Embryonic facial prominence (tissue), 1 donor: Measurements from ENCODE around the gene C17orf113.
"Not testable (repeated sequence)": the region's sequence is repeated elsewhere in the genome, so short reads cannot be mapped to it uniquely, and the experiment has no call there.

ENCODE experiments used
- DNase-seq: peaks from one replicate; pipeline ENCODE4 v3.0.0-alpha.2; 2016; ENCODE audit errors: extremely low spot score

C17orf113 gene

DNA sequence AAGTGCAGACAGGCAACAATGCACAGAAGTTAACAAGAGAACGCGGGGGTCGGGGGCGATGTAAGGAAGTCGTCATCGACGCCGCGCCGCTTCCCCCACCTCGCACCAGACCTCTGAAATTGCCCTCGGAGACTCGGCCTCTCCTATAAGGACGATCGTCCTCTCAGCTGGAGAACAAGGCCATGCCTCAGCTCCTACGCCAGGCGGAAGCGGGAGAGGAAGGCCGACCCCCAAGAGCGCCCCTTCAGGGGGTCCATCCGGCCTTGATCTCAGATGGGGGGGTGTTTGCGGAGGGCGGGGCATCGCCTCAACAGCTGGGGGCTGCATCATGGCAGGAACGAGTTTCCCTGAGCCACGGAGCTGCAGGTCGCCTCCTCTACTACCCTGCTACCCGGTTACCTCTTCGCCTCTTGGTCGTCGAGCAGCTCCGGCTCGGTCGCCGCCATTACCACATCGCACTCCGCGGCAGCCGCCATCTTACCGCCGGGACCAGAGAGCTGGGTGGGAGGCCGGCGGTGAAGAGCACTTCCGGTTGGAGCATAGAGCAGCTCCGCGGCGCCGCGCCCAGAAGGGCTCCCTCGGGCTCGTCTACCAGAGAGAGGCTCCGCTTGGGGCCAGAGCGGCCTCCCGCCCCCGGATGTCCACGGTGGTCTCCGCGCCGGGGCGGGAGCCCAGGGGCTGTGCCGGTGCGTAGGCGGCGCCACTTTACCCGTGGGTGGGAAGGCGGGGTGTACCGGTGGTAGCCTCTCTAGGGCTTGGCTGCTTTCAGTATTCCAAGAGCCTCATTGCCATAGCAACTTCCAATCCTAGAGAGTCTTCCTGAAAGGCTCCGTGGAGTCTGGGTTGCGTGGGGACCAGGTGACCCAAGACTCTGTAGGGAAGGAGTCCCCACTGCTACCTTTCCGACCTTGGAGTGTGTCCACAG lies 33.2 kb downstream of the C17orf113 start, which contains the start of gene DNAJC7:
DNAJC7 (minus strand) TSS at position 499 of the 925 bp plus-strand sequence; CDS start at position 476, 23 bp downstream.
- peak; percentile 93 for DNase-seq

DNA sequence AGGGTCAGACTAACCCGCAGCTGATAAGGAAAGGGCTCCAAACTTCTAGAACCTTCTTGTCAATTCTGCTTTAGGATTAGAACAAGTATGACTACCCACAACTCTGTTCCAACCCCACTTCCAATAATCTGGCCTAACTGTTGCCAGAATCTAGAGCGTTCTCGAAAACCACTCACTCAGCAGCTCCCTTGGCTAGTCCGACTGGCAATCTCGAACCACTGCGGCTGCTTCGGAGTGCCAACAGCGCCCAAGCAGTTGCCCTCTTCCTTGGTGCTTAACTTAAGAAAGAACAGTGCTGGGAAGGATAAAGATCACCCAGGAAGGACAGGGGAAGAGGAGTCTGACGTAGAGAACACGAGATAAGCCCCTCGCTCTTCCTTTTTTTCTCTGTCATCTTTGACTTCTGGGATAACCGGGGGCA lies 34.0 kb downstream of the C17orf113 start:
- DNase-seq = no peak

DNA sequence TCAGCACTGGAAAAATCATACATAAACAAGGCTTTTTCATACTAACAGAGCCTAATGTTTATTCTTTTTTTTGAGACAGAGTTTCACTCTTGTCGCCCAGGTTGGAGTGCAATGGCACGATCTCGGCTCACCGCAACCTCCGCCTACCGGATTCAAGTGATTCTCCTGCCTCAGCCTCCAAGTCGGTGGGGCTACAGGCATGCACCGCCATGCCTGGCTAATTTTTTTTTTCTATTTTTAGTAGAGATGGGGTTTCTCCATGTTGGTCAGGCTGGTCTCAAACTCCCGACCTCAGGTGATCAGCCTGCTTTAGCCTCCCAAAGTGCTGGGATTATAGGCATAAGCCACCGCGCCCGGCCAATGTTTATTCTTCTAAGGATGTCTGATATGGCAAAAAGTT lies 36.7 kb downstream of the C17orf113 start:
- not testable (repeated sequence) for DNase-seq

GRCh38 chr17:42012363-42012762 lies 38.0 kb downstream of the C17orf113 start:
- not testable (repeated sequence) for DNase-seq

DNA sequence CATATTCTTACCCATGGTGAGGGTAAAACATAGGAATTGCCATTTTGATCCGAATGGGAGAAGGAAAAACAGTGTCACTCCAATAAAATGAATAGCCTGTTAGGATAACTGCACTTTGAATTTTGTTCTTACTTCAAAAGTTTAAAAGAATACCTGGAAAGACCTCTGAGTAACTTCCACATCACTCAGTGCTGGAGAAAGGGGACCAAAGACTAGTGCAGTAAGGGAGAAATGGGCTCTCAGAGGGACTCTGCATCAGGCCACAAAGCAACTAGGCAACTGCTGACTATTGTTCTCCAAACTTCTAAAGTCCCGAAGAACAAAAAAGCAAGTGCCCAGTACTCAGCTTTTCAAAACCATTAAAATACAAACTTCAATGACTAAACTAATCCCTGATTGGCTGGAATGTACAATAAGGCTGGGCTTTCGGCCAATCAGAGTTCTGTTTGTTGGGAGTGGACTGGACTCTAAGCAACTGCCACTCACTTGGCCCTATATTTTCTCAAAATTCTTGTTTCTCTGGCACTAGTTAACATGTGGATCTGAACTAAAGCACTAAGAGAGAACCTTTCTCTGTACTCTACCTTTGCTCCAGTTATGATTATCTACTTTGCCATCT lies 39.4 kb downstream of the C17orf113 start:
- no peak for DNase-seq

- not testable (repeated sequence) for DNase-seq
Measured at GRCh38 chr17:42010266-42010680, 40.1 kb downstream of the C17orf113 start.

GRCh38 chr17:42009170-42009569 lies 41.2 kb downstream of the C17orf113 start:
- no peak for DNase-seq

DNA sequence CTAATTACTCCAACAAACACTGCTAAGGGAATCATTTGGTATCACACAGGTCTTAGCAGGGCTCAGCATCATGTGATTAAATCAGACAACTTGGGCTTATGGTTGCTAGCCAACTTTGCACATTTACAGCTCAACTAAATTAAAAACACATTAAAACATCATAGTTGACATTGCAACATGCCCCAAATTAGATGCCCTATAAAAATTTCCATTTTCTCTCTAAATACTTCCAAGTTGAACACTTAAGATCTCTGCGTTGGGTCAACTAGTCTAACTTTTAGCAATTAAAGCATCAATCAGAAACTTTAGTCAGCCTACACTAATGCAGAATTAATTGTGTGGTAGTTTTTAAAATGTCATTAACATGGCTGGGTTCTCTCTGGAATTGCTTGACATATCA lies 45.2 kb downstream of the C17orf113 start:
- DNase-seq = no peak

DNA sequence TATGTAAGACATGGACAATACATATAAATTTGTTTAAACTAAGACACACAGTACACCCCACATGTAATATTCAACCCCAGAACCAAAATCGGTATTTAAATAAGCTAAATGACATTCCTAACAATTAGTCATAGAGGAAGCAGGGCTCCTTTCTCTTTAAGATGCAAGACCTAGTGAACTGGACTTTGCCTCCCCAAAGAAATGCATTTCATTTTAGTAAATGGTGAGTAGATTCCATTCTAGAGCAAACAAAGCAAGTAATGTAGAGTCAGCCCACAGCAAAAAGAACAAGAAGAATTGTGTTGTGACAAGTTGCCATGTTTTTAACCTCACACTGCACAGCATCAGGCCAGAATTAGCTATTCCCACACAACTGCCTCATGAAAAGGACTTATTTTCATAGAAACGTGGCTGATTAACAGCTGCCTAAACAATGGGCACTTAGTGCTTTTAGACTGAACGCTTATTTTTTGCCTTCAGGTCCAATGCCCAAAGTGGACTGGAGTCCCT lies 47.6 kb downstream of the C17orf113 start:
- no peak for DNase-seq

DNA sequence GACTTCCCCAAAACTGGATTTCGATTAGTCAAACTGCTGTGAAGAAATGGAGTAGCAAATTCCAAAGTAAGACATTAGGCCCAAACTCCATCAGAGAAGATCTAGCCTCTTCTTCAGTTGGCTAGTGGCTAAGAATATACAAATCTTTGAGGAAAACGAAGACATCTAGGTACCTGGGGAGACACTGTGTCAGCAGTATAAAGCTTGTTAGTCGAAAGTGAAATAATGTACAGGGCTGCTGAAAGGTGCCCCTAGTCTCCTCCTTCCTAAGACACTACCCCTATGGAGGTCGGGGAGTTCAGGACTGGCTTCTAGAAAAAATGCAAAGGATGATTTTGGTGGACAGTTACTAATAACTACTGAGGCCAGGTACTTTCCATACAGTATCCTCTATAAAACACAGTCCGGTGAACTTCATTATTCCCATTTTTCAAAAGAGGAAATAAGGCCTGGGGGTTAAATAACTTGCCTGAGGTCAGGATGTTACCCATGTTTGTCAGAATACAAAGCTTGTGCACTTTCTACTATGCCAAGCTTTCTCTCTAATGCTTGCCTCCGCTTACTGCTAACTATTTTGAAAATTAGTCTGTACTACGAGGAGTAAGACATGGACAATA lies 48.1 kb downstream of the C17orf113 start:
- DNase-seq = no peak

DNA sequence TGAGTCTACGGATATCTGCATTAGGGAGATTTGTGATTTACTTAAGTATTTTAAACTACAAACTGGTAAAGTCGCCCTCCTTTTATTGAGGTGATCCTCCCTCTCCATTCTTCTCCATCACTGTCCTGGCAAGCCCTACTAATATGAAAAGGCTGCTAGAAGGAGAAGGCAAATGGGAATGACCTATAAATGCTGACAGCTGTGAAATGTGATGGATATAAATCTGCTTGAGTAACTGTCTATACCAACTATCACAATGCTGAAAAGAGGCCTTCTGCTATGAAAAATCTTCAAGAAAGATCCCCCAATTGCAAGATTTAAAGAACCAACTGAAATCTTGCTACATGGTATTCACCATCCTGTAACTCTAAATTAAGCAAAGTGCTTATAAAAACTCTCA lies 48.7 kb downstream of the C17orf113 start:
- DNase-seq = no peak

- no peak for DNase-seq
Measured at GRCh38 chr17:42000413-42001133, 49.8 kb downstream of the C17orf113 start.

GRCh38 chr17:41998497-41998896 lies 51.9 kb downstream of the C17orf113 start:
- DNase-seq = no peak

DNA sequence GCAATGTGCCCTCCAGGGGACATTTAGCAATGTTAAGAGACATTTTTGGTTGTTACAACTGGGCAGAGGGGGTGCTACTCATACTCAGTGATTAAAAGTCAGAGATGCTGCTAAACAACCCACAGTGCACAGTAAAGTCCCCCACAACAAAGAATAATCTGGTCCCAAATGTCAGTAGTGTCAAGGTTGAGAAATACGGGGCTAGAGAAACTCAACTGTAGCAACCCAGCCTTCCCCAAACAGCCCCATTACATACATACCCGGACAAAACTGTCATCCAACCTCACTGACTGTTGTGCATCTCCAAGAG lies 53.6 kb downstream of the C17orf113 start:
- no peak for DNase-seq

DNA sequence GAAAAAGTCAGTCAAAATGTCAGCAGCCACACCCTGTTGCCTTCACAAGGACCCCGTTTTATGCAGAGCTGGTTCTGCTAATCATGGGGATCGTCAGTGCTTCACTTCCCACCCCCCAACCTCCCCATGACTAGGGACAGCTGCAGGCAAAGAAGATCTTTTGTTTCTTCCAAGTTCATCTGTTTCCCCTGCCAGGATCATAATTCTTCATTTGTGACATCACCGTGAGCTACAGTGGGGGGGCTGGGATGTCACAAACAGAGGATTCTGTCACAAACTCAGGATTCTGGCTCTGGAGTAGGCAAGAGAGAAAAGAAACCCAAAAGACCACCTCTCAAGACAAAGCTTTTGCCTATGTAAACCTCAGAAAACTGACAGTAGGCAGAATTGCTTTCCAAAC lies 57.8 kb downstream of the C17orf113 start:
- no peak for DNase-seq

DNA sequence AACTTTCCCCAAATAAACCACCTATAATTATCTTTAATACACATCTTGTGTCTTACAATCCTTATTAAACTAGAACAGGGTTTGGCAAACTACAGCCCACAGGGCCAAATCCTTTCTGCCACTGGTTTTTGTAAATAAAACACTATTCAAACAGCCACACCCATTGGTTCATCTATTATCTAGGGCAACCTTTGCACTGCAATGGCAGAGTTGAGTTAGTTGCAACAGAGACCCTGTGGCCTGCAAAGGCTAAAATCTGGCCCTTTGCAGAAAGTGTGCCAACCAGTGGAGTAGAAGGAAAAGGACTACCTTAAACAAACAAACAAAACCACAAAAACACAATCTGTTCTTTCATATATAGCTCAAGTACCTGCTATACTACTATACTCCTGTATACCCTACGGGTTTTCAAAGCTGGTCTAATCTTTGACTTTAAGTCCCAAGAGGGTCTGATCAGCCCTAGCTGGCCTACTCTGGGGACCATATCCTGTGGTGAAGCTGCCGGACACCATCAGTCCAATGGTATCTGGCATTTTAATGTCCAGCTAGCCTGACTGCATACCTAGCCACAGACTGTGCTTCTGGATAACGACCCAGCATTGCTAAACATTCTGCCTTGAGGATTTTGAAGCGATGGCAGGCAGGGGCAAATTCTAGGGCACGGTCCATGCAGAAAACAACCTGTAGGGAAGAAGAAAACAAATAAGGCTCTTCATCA lies 60.5 kb downstream of the C17orf113 start:
- no peak for DNase-seq

GRCh38 chr17:41988418-41988817 lies 62.0 kb downstream of the C17orf113 start:
- DNase-seq = no peak
